ENCODE results near the gene MED23. TPM values are rescaled to one million over a fixed set of nuclear protein-coding genes. Genes with fewer than 3 reads are reported as not detected.

Gene MED23
- total RNA-seq, 1 donor from 2014 or later: 40.1 TPM

GRCh38 chr6:131640576-131640975, 12.5 kb upstream of the MED23 start:
- intact Hi-C loops (cut with micrococcal nuclease): loop anchor here (1.0 kb wide), 2 partner anchors 12 to 43 kb away; partner anchors contain the start of gene MED23

DNA sequence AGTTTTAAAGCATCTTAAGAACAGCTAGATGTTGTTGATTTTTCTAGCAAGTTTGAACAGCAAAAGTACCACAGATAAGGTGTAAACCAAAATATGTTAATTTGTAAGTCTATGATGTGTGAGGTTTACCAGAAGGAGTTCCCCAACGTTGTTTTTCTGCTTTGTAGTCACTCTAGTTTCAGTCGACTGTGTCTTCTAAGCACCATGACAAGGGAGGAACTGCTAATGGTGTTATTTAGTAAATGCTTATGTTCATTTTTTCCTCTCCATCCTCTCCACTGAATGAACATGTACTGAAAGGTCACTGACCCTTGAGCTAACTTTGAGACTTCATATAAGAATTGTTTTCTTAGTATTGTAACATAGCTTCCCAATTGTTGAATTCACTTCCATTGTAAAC, 12.1 kb upstream of the MED23 start:
- intact Hi-C loops (cut with micrococcal nuclease): loop anchor here (1.0 kb wide), 2 partner anchors 12 to 43 kb away; partner anchors contain the start of gene MED23

GRCh38 chr6:131638013-131638412, 10.0 kb upstream of the MED23 start:
- intact Hi-C loops (cut with micrococcal nuclease): no loop called here

GRCh38 chr6:131636880-131637792, 9.1 kb upstream of the MED23 start, which contains the start of gene ENPP3:
TSS of gene ENPP3 (plus strand) at chr6:131637302. CDS start at chr6:131637385, 83 bp downstream.
- intact Hi-C loops (cut with micrococcal nuclease): no loop called here

- intact Hi-C loops (cut with micrococcal nuclease): no loop called here
Measured at GRCh38 chr6:131635384-131636340, 7.6 kb upstream of the MED23 start.

GRCh38 chr6:131631625-131632289, 3.7 kb upstream of the MED23 start:
- intact Hi-C loops (cut with micrococcal nuclease): no loop called here

DNA sequence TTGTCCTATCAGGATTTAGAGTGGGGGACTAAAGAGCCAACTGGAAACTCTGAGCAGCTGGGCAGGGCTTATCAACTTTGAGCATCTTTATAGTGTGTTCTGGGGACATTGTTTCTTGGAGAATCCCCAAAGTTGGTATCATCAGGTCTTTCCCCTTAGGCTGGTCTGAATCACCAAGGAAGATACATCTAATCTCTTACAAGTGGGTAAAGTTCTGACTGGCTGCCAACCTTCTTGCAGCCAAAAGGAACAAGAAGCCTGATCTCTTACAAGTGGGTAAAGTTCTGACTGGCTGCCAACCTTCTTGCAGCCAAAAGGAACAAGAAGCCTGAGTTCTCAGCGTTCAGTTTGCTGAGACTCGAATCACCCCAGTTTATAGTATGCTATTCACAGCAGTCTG, 1.6 kb upstream of the MED23 start:
- intact Hi-C loops (cut with micrococcal nuclease): loop anchor here (2.0 to 5.0 kb wide), 8 partner anchors 58 to 1497 kb away; partner anchors contain the start of genes AKAP7, ENPP1, EPB41L2 and STX7

DNA sequence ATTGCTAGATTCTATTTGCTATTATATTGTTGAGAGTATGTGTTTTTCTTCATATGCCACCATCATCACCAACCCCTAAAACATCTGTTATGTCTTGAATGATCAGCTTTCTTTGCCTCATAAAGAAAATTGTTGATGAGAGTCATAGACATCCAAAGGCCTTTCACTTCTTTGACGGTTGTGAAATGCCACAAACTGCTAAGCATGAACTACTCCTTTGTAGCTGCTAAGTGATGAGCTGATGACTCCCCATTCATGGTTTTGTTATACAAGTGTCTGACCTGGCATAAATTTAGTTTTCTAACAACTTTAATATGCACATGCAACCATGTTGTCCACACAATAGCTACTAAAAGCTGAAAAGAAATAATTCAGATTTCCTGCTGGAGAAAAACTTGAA, 684 bp upstream of the MED23 start:
- intact Hi-C loops (cut with micrococcal nuclease): loop anchor here (1.0 to 5.0 kb wide), 17 partner anchors 12 to 1496 kb away; partner anchors contain the start of genes AKAP7, ENPP1, EPB41L2 and RPS12

- intact Hi-C loops (cut with micrococcal nuclease): no loop called here
Measured at GRCh38 chr6:131615275-131615674, 12.8 kb downstream of the MED23 start.

- intact Hi-C loops (cut with micrococcal nuclease): no loop called here
Measured at GRCh38 chr6:131613296-131613925, 14.6 kb downstream of the MED23 start.

- intact Hi-C loops (cut with micrococcal nuclease): no loop called here
Measured at GRCh38 chr6:131602781-131603312, 25.2 kb downstream of the MED23 start.

DNA sequence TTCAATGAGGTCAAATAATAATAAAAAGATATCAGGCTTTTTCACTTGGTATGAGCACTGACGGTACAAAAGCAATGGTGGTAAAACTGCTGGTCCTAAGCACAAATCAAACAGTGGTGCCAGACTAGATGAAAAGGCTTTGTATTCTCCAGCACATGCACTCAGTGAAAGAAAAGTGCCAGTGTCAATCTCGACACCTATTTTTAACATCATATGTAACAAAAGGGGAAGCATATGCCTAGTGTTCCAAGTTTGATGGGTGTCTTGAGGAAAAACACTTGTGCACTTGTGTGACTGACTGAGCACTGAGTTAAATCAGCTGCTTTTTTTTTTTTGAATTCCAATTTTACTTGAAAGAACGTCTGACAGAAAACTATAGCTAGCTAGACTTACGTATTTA, 27.3 kb downstream of the MED23 start:
- intact Hi-C loops (cut with micrococcal nuclease): no loop called here

GRCh38 chr6:131597446-131597845, 30.6 kb downstream of the MED23 start:
- intact Hi-C loops (cut with micrococcal nuclease): loop anchor here (1.0 to 5.0 kb wide), 4 partner anchors 78 to 712 kb away; no protein-coding TSS in a partner anchor

GRCh38 chr6:131594074-131594473, 34.0 kb downstream of the MED23 start:
- intact Hi-C loops (cut with micrococcal nuclease): no loop called here

GRCh38 chr6:131592935-131593334, 35.1 kb downstream of the MED23 start:
- intact Hi-C loops (cut with micrococcal nuclease): no loop called here

DNA sequence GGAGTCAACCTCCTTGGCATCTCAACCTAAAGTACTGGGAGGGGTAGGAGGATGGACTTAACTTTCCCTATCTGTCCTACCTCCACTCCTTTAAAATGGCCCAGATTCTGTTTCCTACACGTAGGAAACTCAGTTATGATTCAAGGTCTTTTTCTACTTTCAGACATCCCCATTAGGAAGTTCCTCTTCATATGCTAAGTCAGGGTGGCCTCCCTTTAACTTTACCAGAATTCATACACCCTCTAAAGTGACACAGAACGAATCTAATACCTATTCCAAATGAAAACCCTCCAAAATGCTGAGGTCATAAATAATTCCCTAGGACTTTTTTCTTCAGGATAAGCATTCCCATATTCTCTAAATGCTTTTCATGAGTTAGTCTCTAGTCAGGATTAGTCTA, 39.4 kb downstream of the MED23 start:
- intact Hi-C loops (cut with micrococcal nuclease): no loop called here

DNA sequence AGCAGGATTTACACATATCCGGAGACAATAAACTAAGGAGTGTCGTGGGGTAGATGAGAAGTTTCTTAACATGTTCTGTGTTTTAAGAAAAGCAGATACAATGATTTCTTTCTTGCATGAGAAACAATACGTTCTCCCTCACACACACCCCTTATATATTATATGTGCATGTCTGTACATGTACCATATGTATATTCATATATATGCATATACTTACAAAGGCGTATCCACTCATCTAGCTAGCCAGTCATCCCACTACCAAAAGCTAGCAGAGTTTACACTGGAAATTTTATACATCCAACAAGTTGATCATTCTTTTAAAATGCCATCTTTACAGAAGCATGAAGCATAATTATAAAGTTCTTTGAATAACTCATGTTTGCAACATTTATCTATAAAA, 40.1 kb downstream of the MED23 start:
- intact Hi-C loops (cut with micrococcal nuclease): no loop called here

- intact Hi-C loops (cut with micrococcal nuclease): no loop called here
Measured at GRCh38 chr6:131586543-131586942, 41.5 kb downstream of the MED23 start.

DNA sequence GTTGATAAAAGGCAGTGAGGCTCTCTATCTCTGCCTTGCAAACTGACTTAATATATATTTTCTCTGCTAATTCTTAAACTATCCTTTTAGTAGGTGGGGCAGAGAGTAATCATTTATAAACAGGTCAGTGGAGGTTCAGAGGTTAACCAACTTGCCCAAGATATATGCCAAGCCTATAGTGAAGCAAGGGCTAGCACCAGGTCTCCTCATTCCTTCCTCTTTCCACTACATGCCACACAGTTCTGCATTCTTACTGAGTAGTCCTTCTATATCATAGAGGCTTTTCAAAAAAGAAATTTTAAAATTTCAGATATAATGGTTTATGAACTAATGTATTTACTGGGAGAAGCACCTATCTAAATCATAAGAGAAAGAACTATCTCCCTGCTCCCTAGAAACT, 46.5 kb downstream of the MED23 start:
- intact Hi-C loops (cut with micrococcal nuclease): no loop called here

DNA sequence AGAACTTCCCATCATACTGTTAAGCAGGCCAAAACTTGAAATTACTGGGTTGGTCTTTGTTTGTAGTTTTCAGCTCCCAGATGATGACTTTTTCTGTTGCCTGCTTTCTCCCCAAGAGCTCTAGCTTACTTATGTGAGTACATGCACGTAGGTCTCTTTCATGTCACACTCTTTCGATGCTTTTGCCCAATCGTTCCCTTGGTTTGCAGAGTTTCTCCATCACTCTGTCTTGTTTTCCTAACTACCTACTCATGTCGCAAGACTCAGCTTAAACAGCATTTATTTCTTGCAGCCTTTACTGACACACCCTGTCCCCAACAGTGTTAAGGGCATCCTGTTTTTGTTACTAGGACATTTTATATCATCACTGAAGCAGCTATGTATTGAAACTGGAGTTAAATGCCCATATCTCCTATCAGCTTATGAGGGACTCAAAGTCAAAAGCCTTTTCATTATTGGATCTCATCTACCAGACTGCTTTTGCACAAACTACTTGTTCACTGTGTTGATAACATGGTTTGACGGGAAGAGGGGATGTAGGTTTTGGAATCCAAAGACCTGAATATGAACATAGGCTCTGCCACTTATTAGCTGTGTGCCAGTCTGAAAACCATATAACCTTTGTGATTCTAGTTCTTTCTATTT, 52.1 kb downstream of the MED23 start:
- intact Hi-C loops (cut with micrococcal nuclease): no loop called here

Data from T-helper 1 cell treated with Interleukin-12 subunit alpha and Interleukin-12 subunit beta and Interleukin-4 antibody, amounts not matched to agents 30 ng/mL and 1 ng/mL, for 36 hours (primary cell).